WTC11 (cell line): ENCODE measurements around the gene TWIST2.

Experiments used
- ETV6 ChIP-seq: sonication (generic); formaldehyde crosslinking; IDR thresholded peaks from 2 replicates; pipeline ENCODE4 v1.8.1; 2022; ENCODE audit warnings: mild to moderate bottlenecking, missing genetic modification reagents
- NFE2L1 ChIP-seq: sonication (generic); formaldehyde crosslinking; IDR thresholded peaks from 2 replicates; pipeline ENCODE4 v1.8.1; 2023; ENCODE audit warnings: missing genetic modification reagents
- NFYB ChIP-seq: sonication (generic); formaldehyde crosslinking; conservative IDR thresholded peaks from 2 replicates; pipeline ENCODE4 v1.8.0; 2022; ENCODE audit warnings: low read depth, missing genetic modification reagents
- TF ChIP-seq, protein P1 (sequence below): fragments of 200-600 bp; IDR thresholded peaks from 2 replicates; pipeline ENCODE4 v1.8.0; 2022; ENCODE audit warnings: antibody characterized with exemption
- TF ChIP-seq, protein P2 (sequence below): sonication (generic); formaldehyde crosslinking; IDR thresholded peaks from 2 replicates; pipeline ENCODE4 v1.8.1; 2022; ENCODE audit warnings: mild to moderate bottlenecking, missing genetic modification reagents, moderate library complexity, borderline replicate concordance
- TF ChIP-seq, protein P3 (sequence below): sonication (generic); formaldehyde crosslinking; conservative IDR thresholded peaks from 2 replicates; pipeline ENCODE4 v1.8.1; 2023; ENCODE audit warnings: mild to moderate bottlenecking, low read depth, missing genetic modification reagents, moderate library complexity
- TF ChIP-seq, protein P4 (sequence below): fragments of 250-450 bp; sonication (Bioruptor Pico); IDR thresholded peaks from 2 replicates; pipeline ENCODE4 v1.9.0; 2021; ENCODE audit warnings: mild to moderate bottlenecking
- TF ChIP-seq, protein P5 (sequence below): sonication (generic); formaldehyde crosslinking; IDR thresholded peaks from 2 replicates; pipeline ENCODE4 v1.8.0; 2022; ENCODE audit warnings: mild to moderate bottlenecking, missing genetic modification reagents
- TF ChIP-seq, protein P6 (sequence below): sonication (generic); formaldehyde crosslinking; IDR thresholded peaks from 2 replicates; pipeline ENCODE4 v1.8.1; 2022; ENCODE audit warnings: low read depth, mild to moderate bottlenecking, moderate library complexity, missing genetic modification reagents, borderline replicate concordance
- TF ChIP-seq, protein P7 (sequence below): sonication (generic); formaldehyde crosslinking; IDR thresholded peaks from 2 replicates; pipeline ENCODE4 v1.8.0; 2022; ENCODE audit warnings: missing genetic modification reagents
- TF ChIP-seq, protein P8 (sequence below): sonication (generic); formaldehyde crosslinking; IDR thresholded peaks from 2 replicates; pipeline ENCODE4 v1.8.0; 2022; ENCODE audit warnings: mild to moderate bottlenecking, missing genetic modification reagents
- TF ChIP-seq, protein P9 (sequence below): sonication (generic); formaldehyde crosslinking; IDR thresholded peaks from 2 replicates; pipeline ENCODE4 v1.8.1; 2023; ENCODE audit warnings: mild to moderate bottlenecking, missing genetic modification reagents
- TF ChIP-seq, protein P10 (sequence below): sonication (generic); formaldehyde crosslinking; IDR thresholded peaks from 2 replicates; pipeline ENCODE4 v1.8.1; 2023; ENCODE audit warnings: mild to moderate bottlenecking, missing genetic modification reagents

DNA sequence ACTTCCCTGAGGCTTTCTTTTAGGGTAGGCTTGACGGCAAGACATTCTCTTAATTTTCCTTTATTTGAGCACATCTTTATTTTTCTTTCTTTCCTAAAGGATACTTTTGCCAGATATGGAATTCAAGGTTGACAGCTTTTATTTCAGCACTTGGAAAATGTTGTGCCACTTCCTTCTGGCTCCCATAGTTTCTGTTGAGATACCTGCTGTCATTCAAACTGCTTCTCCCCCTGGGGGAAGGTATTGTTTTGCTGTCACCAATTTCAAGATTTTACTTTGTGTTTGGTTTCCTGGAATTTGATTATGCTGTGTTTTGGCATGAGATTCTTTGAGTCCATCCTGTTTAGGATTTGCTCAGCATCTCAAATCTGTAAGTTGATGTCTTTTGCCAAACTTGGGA lies 39.1 kb upstream of the TWIST2 start:
- TF ChIP-seq, protein P1, sequence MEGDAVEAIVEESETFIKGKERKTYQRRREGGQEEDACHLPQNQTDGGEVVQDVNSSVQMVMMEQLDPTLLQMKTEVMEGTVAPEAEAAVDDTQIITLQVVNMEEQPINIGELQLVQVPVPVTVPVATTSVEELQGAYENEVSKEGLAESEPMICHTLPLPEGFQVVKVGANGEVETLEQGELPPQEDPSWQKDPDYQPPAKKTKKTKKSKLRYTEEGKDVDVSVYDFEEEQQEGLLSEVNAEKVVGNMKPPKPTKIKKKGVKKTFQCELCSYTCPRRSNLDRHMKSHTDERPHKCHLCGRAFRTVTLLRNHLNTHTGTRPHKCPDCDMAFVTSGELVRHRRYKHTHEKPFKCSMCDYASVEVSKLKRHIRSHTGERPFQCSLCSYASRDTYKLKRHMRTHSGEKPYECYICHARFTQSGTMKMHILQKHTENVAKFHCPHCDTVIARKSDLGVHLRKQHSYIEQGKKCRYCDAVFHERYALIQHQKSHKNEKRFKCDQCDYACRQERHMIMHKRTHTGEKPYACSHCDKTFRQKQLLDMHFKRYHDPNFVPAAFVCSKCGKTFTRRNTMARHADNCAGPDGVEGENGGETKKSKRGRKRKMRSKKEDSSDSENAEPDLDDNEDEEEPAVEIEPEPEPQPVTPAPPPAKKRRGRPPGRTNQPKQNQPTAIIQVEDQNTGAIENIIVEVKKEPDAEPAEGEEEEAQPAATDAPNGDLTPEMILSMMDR, result no peak
- TF ChIP-seq NFYB (CRISPR knock-in tag), result no peak
- TF ChIP-seq, protein P2, sequence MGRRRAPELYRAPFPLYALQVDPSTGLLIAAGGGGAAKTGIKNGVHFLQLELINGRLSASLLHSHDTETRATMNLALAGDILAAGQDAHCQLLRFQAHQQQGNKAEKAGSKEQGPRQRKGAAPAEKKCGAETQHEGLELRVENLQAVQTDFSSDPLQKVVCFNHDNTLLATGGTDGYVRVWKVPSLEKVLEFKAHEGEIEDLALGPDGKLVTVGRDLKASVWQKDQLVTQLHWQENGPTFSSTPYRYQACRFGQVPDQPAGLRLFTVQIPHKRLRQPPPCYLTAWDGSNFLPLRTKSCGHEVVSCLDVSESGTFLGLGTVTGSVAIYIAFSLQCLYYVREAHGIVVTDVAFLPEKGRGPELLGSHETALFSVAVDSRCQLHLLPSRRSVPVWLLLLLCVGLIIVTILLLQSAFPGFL (CRISPR knock-in tag), result no peak
- TF ChIP-seq, protein P3, sequence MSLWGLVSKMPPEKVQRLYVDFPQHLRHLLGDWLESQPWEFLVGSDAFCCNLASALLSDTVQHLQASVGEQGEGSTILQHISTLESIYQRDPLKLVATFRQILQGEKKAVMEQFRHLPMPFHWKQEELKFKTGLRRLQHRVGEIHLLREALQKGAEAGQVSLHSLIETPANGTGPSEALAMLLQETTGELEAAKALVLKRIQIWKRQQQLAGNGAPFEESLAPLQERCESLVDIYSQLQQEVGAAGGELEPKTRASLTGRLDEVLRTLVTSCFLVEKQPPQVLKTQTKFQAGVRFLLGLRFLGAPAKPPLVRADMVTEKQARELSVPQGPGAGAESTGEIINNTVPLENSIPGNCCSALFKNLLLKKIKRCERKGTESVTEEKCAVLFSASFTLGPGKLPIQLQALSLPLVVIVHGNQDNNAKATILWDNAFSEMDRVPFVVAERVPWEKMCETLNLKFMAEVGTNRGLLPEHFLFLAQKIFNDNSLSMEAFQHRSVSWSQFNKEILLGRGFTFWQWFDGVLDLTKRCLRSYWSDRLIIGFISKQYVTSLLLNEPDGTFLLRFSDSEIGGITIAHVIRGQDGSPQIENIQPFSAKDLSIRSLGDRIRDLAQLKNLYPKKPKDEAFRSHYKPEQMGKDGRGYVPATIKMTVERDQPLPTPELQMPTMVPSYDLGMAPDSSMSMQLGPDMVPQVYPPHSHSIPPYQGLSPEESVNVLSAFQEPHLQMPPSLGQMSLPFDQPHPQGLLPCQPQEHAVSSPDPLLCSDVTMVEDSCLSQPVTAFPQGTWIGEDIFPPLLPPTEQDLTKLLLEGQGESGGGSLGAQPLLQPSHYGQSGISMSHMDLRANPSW, result no peak
- TF ChIP-seq, protein P4, sequence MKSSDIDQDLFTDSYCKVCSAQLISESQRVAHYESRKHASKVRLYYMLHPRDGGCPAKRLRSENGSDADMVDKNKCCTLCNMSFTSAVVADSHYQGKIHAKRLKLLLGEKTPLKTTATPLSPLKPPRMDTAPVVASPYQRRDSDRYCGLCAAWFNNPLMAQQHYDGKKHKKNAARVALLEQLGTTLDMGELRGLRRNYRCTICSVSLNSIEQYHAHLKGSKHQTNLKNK (CRISPR knock-in tag), result no peak
- TF ChIP-seq, protein P5, sequence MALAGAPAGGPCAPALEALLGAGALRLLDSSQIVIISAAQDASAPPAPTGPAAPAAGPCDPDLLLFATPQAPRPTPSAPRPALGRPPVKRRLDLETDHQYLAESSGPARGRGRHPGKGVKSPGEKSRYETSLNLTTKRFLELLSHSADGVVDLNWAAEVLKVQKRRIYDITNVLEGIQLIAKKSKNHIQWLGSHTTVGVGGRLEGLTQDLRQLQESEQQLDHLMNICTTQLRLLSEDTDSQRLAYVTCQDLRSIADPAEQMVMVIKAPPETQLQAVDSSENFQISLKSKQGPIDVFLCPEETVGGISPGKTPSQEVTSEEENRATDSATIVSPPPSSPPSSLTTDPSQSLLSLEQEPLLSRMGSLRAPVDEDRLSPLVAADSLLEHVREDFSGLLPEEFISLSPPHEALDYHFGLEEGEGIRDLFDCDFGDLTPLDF (CRISPR knock-in tag), result no peak
- TF ChIP-seq, protein P6, sequence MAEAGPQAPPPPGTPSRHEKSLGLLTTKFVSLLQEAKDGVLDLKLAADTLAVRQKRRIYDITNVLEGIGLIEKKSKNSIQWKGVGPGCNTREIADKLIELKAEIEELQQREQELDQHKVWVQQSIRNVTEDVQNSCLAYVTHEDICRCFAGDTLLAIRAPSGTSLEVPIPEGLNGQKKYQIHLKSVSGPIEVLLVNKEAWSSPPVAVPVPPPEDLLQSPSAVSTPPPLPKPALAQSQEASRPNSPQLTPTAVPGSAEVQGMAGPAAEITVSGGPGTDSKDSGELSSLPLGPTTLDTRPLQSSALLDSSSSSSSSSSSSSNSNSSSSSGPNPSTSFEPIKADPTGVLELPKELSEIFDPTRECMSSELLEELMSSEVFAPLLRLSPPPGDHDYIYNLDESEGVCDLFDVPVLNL, result no peak
- TF ChIP-seq, protein P7, sequence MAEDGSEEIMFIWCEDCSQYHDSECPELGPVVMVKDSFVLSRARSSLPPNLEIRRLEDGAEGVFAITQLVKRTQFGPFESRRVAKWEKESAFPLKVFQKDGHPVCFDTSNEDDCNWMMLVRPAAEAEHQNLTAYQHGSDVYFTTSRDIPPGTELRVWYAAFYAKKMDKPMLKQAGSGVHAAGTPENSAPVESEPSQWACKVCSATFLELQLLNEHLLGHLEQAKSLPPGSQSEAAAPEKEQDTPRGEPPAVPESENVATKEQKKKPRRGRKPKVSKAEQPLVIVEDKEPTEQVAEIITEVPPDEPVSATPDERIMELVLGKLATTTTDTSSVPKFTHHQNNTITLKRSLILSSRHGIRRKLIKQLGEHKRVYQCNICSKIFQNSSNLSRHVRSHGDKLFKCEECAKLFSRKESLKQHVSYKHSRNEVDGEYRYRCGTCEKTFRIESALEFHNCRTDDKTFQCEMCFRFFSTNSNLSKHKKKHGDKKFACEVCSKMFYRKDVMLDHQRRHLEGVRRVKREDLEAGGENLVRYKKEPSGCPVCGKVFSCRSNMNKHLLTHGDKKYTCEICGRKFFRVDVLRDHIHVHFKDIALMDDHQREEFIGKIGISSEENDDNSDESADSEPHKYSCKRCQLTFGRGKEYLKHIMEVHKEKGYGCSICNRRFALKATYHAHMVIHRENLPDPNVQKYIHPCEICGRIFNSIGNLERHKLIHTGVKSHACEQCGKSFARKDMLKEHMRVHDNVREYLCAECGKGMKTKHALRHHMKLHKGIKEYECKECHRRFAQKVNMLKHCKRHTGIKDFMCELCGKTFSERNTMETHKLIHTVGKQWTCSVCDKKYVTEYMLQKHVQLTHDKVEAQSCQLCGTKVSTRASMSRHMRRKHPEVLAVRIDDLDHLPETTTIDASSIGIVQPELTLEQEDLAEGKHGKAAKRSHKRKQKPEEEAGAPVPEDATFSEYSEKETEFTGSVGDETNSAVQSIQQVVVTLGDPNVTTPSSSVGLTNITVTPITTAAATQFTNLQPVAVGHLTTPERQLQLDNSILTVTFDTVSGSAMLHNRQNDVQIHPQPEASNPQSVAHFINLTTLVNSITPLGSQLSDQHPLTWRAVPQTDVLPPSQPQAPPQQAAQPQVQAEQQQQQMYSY (CRISPR knock-in tag), result no peak
- TF ChIP-seq, protein P8, sequence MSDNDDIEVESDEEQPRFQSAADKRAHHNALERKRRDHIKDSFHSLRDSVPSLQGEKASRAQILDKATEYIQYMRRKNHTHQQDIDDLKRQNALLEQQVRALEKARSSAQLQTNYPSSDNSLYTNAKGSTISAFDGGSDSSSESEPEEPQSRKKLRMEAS, result no peak
- TF ChIP-seq ETV6, result no peak
- TF ChIP-seq, protein P9, sequence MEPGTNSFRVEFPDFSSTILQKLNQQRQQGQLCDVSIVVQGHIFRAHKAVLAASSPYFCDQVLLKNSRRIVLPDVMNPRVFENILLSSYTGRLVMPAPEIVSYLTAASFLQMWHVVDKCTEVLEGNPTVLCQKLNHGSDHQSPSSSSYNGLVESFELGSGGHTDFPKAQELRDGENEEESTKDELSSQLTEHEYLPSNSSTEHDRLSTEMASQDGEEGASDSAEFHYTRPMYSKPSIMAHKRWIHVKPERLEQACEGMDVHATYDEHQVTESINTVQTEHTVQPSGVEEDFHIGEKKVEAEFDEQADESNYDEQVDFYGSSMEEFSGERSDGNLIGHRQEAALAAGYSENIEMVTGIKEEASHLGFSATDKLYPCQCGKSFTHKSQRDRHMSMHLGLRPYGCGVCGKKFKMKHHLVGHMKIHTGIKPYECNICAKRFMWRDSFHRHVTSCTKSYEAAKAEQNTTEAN (CRISPR knock-in tag), result no peak
- TF ChIP-seq, protein P10, sequence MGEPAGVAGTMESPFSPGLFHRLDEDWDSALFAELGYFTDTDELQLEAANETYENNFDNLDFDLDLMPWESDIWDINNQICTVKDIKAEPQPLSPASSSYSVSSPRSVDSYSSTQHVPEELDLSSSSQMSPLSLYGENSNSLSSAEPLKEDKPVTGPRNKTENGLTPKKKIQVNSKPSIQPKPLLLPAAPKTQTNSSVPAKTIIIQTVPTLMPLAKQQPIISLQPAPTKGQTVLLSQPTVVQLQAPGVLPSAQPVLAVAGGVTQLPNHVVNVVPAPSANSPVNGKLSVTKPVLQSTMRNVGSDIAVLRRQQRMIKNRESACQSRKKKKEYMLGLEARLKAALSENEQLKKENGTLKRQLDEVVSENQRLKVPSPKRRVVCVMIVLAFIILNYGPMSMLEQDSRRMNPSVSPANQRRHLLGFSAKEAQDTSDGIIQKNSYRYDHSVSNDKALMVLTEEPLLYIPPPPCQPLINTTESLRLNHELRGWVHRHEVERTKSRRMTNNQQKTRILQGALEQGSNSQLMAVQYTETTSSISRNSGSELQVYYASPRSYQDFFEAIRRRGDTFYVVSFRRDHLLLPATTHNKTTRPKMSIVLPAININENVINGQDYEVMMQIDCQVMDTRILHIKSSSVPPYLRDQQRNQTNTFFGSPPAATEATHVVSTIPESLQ (CRISPR knock-in tag), result no peak
- TF ChIP-seq NFE2L1 (CRISPR knock-in tag), result no peak
